Activated CD4-positive, alpha-beta T cell treated with anti-CD3 and anti-CD28 coated beads for 1 hour (primary cell): ENCODE measurements around the gene DAB2.

ENCODE experiments used
- DNase-seq: peaks from one replicate; pipeline ENCODE4 v3.0.0-alpha.2; 2020

The DAB2 gene

DNA sequence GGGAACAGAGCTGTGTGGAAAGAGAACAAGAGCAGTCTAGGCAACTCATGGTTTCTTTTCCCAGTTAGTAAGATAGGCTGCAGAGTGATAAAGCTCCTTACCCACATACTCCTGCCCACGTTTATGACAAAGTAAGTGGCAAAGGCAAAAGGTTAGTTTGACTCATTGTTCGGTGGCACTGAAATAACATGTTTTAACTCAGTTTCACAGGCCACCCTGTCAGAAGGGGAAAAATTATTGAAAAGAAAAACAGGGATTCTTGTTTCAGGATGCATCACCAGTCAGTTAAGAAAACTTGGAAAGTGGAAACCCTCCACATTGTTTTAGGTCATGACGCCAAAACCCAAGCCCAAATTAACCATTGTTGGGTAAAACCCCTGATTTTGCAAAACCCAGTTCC lies 22.3 kb upstream of the DAB2 start:
- DNase-seq, result no peak

DNA sequence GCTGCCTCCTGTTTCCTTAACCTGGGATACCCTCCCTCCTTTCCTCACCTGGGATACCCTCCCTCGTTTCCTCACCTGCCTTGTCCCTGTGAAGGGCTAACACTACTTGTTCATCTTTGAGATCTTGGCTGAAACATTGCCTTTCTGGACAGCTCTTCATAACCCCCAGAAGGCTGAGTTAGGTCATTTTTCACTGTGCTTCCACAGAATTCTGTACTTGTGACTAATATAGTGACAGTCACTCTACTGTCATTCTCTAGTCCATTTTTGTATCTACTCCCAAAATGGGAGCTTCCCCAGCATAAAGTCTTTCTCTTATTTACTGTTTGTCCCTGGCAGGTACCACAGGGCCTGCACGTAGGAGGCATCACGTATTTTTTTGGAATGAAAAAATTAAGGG lies 21.5 kb upstream of the DAB2 start:
- no peak for DNase-seq

DNA sequence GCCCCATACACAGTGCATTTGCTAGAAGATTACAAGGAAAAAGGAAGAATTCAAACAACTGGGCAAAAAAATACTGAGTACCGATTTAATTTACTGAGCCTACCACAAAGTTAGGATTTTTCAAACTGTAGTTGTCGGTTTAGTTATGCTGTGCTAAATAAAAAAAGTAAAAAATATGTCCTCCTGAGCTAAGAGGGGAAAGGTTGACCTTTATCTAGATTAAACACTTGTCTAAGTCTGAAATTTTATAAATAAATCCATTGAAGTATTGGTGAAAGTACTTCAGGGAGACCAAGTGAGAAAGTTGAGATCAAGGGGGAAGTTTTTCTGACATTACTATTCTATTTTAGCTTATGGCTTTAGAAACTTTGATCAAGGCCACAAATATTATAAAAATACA lies 19.1 kb upstream of the DAB2 start:
- no peak for DNase-seq

DNA sequence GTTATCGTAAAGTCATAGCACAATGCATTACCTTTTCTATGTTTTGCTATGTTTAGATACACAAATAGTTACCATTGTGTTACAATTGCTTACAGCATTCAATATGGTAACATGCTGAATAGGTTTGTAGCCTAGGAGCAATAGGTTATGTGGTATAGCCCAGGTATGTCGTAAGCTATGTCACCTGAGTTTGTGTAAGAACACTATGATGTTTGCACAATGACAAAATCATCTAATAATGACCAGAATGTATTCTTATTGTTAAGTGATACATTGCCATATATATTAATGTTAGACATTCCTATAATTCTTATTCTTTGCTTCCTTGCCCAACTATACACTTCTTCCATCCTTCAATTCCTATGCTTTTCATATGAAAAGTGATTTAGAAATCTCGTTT lies 18.2 kb upstream of the DAB2 start:
- no peak for DNase-seq

DNA sequence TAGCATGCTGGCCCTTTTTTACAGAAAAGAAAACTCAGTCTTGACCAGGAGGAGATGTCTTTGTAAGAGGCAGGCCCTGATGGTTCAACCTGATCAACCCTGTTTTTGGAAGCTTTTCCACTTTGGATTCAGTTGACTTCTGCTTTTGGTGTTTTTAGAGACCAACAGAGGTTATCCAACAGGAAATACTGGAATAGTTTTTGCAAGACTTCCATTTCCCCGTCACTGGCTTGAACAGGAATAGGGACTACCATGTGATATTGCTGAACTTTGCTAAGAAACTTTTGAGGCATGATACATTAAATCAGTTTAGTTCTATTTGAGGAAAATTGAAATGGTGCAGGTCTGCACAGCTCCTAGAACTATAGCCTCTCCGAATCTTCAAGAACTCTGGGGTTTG lies 17.1 kb upstream of the DAB2 start:
- no peak for DNase-seq

DNA sequence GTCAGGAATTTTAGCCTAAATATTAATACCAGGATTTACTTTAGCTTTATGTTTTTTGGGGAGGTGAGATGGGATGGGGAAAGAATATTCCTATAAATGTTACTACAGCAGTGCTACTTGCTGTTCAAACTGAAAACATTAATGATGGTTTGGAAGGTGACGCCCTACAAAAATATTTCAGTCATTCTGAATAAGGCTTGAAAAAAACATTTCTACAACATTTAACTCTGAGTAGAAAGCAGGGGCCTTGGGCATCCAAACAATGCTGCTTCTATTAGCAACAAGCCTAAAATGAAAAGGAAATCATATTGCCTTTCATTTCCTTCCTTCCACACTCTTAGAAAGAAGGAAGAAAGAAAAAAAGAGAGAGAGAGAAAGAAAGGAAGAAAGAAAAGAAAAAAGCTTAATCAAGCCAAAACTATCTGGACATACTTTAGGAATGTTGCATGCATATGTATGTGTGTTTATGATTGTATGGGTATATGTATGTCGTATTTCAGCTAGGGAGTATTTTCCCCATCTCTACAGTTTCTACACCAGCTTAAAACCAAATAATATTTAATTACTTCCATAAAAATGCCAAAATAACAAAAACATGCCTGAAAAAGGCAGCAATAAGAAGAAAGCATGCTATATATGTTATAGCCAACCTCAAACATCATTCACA lies 16.3 kb upstream of the DAB2 start:
- DNase-seq, result no peak

DNA sequence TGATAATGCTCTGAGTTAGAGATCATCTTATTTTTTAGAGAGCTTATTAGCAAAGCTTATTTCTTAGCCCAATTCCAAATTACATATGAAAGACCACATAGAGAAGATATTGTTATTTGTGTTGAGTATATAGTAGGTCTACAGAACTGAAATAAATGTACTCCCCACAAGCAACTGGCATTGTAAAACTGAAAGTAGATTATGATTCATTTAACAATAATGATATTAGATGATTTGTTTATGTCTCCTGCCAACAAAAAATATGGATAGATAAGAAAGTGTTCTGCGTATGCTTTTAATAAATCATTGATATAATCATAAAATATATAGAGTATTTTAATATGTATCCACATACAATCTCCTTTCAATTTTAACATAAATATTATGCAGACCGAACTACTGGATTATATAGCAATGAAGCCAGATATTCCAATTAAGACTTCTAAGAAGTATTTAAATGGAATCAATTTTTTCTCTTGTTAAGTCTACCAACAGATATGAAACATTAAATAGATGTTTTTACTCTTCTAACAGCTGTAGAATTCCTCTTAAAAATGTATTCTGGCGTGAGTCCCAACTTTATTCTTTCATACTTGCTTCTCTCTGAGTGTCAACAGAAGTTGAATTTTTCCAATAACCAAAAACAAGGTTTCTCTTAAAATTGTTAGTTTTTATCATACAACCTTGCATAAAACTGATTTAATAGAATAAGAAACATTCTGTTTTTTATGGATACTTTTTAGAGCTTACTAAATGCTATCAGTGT lies 15.6 kb upstream of the DAB2 start:
- no peak for DNase-seq

DNA sequence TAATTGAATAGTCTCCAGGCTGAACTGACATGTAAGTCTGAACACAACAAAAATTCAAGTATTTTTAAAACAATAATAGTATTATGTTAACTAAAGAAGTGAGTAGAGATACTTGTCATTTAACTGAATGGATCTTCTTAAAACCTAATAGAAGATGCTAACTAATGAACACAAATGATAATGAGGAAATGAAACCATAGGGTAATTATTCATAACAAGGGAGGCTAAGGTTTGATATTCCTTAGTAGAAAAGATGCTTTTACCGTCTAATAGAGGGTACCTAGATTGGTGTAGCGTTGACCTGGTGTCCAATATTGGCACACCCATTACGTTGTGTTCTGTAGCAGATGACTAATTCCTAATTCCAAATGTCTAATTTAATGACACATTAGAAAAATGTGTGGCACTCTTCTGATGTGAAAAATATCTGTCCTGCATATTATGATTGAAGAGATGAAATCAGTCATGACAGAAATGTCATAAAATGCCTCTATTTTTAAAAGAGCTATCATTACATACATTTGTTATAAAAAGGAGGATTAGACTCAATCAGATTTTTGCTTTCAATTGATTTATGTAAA lies 14.9 kb upstream of the DAB2 start:
- DNase-seq, result no peak

DNA sequence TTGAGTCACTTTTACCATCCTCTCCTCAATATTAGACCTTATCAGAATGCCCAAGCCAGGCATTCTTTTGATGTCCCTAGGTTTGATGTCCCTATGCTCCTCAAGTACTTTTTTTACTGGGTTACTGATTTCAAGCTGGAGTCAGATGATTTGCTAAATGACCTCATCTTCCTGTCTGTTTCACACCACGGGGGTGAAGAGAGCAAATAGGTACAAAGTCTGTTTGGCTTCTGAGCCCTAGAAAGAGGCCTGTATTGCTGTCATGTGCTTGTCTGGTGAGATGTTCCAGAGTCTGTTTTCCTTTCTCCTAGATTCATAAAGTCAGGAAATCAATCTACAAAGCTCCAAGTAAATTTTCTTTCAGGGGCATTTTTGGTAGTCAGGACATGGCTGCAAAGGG lies 12.7 kb upstream of the DAB2 start:
- DNase-seq, result no peak

DNA sequence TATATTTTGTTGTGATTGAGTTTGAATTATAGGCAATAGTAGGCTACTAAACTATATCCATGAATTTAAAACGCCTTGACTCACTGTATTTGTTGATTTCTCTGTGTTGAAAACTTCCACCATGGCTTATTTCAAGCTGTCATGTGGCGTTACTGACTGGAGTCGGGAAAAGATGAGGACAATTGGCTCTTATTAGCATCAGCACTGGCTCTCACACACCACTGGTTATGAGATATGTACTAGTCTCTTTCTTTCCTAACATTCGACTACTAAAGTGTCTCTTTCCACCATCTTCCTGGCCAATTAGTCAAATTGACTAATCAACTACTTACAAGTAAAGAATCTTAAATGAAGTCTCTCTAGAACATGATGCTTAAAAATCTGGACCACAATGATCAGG lies 9.1 kb upstream of the DAB2 start:
- DNase-seq, result no peak

DNA sequence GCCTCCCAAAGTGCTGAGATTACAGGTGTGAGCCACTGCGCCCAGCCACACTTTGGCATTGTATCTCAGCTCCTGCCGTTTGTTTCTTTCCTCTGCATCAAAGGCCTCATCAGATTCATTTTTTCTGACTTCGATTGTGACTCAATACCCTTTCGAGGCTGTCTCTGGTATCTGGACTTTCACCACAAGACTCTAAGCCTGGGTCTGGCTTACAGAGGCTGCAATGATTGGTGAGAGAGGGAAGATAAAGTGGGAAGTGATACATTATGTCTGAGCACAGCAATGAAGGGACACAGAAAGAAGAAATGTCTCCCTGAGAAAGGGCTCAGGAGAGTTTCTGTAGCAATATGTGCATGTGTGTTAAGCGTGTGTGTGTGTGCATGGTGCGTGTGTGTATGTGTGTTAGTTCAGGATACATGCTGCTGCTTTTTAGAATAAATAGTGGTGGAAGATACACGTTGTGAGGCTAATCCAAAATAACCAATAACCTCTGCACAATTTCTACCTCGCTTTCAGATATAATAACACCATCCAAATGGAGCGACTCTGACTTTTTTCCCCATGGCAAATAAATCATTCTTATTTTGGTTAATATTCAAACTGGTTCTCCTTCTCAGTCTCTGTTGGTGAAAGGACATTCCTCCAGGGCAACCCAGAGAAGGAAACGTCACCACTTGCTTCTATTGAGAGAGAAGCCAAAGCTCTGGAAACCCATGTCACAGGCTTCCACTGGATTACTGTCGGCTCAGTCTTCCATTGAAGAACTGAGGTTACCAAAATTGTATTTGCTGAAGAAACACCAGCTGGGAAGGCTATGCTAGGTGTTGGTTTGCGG lies 8.1 kb upstream of the DAB2 start:
- no peak for DNase-seq

DNA sequence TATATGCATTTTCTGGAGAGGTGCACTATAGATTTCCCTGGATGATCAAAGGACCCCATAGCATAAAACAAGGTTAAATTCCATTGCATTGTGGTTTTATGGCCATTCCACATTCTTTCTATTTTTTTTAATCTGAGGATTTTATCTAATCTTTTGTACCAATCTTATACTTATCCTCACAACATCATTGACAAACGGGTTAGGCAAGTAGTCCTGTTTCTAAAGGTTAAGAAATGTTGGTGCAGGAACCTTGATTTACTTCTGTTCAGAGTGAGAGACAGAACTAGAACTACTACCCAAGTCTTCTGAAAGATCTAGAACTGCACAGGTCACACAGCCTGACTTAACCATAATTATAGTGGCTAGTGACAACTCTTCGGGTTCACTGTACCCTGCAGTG lies 5.7 kb upstream of the DAB2 start:
- no peak for DNase-seq

DNA sequence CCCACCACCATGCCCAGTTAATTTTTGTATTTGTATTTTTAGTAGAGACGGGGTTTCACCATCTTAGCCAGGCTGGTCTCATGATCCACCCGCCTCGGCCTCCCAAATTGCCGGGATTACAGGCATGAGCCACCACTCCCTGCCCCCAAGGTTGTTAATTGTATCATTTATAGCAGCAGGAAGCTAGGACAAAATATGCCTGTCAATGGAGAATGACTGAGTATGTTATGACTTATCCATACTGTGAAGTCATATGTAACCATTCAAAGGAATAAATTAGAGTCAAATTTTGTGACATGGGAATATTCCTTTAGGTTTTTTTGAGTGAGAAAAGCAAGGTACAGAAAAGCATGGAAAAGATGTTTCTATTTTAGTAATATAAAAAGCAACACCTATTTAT lies 3.9 kb upstream of the DAB2 start:
- no peak for DNase-seq

DNA sequence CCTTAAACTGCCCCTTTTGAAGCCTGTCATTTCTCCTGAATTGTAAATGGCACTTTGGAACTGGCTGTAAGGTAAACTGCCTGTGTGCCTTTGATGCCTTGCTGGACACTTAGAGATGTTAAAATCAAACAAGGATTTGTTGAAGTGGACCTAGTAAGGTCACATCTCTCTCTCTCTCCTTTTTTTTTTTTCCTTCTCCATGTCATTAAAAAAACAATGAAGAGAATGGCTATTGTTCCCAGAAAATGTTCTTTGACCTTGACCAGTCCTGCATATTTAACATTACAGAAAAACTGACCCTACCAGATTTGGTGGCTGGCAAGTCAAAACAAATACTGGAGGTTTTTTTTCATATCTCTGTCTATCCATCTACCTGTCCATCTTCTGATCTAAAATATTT lies 2.9 kb upstream of the DAB2 start:
- DNase-seq, result no peak

DNA sequence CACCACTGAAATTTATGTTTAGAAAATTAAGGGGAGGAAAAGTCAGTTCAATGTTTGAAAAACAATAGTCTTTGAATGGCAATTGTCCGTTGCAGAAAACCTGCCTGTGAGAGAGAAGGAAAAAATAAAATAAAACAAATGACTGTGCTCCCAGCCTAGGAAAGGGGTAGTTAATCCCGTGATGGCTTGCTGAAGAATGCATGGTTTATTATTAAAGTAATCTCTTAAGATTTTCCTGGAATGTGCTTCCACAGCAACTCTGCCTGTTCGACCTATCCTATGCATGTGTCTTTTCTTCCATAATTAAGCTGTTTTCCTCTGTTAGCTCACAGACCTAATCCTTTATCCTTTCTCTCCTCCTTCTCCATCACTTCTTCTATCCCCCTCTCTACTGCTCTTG lies 2.4 kb upstream of the DAB2 start:
- no peak for DNase-seq

DNA sequence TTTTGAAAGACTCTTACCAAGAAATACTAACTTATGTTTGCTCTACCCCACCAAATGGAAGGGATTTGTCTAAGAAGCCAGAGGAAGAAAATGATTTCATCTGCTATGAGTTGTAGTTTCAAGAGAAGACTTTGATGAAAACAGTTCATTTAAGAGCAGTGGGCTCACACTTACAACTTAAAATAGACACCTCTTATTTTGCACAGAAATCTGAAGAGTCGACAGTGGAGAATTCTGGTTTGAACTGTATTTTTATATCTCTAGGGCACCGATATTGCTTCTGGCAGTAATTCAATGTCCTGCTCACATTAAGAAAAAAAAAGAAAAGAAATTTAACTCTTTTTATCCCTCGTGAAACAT lies 1.9 kb upstream of the DAB2 start:
- no peak for DNase-seq

DNA sequence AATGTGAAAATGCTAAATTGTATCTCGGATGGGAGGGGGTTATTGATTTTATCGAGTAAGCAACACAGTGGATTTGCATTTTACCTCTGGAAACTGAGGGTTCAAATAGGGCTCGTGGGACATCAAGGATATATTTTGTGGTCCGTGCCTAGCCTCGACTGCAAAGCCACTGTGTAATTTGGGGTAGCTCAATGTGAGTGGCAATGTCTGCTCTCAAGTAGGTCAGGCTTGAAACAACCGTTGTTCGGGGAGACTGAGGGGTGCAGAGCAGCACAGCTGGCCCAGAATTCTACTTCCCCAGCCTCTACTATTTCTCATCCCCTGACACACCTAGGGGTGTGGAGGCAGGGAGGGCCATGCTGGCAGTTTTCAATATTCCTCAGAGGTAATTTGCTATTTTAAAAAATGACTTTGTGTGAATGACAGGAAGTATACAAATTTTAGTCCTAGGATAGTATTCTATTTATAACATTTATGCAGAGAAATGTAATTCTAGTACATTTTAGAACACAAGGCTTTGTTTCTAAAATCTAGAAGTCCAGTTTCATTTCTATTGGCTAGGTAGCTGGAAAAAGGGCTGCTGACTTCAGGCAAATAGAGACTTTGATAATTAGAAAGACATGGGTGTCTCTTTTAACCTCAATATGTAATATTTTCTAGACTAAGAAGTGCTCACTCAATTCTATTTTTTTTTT lies 1.4 kb upstream of the DAB2 start:
- no peak for DNase-seq

DNA sequence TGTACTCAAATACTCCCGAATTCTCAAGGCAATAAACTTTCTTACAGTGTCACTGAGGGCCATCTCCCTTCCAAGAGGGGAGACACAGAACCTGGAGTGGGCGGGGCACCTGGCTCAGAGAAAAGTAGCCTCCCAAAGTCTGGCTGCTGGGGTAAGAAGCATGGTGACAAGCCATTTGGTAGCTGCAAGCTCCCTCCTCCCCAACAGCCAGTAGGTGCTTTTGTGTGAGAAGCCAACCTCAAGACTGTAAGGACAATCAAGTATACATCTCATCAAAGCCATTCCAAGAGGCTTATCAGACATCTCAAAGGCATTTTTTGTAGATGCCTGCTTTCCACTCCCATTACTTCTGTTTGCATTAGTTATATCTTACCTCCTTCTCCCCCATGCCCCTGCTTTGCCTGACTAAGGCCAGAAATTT lies 1.4 kb downstream of the DAB2 start:
- no peak for DNase-seq

DNA sequence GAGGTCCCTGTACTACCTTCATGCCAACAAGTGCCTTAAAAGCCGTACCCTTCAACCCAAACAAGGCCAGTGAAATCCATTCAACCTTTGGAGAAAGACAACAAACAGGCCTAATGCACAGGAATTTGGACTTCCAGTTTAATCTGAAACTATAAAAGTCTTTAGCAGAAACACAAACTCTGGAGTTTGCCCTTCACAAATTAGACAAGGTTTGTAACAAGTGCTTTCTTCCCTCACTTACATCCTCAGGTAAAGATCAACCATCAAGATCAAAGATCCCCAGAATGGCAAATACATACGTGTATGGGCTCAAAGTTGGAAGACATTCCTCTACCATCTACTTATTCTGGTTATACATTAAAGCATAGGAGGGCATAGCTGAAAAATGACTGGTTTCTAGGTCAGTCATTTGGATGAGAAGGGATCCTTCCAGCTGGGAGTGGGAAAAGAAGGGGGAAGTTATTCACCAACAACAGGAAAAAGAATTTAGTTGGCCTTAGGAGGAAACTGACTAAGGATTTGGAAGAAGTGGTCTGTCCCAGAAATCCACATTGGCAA lies 2.0 kb downstream of the DAB2 start:
- no peak for DNase-seq

DNA sequence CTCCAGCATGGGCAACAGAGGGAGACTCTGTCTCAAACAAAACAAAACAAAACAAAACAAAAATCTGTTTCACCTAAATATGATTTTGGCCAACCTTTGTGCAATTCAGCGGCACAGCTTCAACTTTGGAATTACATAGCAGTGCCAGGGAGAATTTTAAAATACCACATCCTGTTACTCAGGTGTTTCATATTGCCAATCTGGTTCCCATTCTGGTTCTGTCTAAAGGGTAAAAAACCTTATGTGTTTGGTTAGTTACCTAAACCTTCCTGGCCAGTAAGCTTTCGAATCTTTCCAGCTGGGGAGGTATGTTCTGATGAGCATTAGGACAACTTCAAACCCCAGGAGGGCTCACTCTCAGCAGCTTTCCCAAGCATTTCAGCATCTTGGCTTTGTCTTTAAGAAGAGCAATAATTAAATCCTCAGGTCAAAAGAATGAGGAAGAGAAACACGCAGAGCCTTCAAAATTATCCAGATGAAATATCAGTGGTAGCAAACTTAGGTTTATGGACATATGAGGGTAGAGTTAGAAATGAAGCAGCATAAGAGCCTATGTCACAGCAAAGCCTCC lies 2.7 kb downstream of the DAB2 start:
- no peak for DNase-seq

DNA sequence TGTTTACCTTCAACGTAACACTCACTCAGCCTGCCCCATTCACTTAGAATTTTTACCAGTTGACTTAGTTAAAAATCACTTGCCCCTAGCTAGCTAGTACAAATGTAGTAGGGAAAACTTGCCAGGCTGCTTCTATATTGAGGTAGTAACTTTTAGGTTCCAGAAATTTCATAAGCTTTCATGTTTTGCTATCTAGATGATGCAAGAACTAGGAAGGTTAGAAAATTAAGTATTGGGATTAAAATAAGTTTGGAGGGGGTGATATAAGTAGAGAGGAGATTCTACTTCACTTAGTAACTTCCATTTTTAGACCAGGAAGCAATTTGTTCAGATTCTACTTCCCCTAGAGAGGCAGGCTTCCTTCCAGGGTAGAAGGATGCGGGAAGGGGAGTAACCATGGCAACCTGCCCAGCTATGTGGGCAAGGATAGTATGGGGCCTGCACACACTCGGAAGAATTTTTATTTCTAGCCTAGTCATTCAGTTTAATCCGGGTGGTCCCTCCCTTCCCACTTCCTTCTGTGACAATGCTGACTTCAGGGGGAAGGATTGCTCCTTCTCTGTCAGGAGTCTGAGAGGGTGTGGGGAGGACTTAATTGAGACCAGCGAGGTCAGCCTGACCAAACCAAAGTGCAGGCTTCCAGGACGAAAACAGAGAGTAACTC lies 4.2 kb downstream of the DAB2 start:
- no peak for DNase-seq

DNA sequence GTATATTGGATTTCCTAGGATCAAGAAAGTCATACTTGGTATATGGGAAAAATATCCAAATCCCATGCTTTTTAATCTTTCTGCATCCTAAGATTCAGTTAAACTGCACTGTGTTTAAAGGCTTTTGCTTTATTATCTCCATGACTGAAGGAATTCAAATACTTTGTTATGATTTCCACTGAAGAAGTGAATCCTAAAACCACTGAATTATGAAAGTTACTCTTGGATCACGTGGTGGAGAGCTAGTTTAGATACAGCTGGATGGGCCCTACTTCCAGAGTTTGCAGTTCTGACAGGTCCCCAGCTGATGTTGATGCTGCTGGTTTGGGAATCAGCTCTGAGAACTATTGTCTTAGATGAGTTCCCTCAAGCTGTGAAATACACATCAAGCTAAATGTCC lies 5.0 kb downstream of the DAB2 start:
- no peak for DNase-seq
